HepG2 (cell line): ENCODE results near the gene ZFYVE28. TPM values are rescaled to one million over a fixed set of nuclear protein-coding genes. Genes with fewer than 3 reads are reported as not detected.

ENCODE experiments used
- ARNTL ChIP-seq: sonication (generic); formaldehyde crosslinking; IDR thresholded peaks from 2 replicates; pipeline ENCODE4 v1.4.0; 2020; ENCODE audit warnings: mild to moderate bottlenecking, missing genetic modification reagents
- DNMT1 ChIP-seq: sonication (generic); formaldehyde crosslinking; IDR thresholded peaks from 2 replicates; pipeline ENCODE4 v1.5.1; 2020; ENCODE audit warnings: mild to moderate bottlenecking, missing genetic modification reagents
- FOXO1 ChIP-seq: sonication (generic); formaldehyde crosslinking; IDR thresholded peaks from 2 replicates; pipeline ENCODE4 v1.4.0; 2020; ENCODE audit warnings: missing genetic modification reagents
- IKZF4 ChIP-seq: sonication (generic); formaldehyde crosslinking; IDR thresholded peaks from 2 replicates; pipeline ENCODE4 v1.5.1; 2020; ENCODE audit warnings: borderline replicate concordance, mild to moderate bottlenecking, low read depth, missing genetic modification reagents; ENCODE audit errors: not compliant biosample characterization
- KLF11 ChIP-seq: IDR thresholded peaks from 2 replicates; pipeline ENCODE4 v1.6.1; 2016; ENCODE audit warnings: missing compliant biosample characterization
- MAFF ChIP-seq: IDR thresholded peaks from 2 replicates; pipeline ENCODE4 v1.6.1; 2011; ENCODE audit warnings: low read depth, low read length, improper control_type of control experiment
- MBNL3 ChIP-seq: fragments of 250-450 bp; sonication (Bioruptor Pico); conservative IDR thresholded peaks from 2 replicates; pipeline ENCODE4 v1.8.0; 2022; ENCODE audit warnings: mild to moderate bottlenecking, inconsistent platforms
- NR2F2 ChIP-seq: IDR thresholded peaks from 2 replicates; pipeline ENCODE4 v1.6.1; 2012; ENCODE audit warnings: low read depth, inconsistent platforms, borderline replicate concordance
- SPEN ChIP-seq: sonication (generic); formaldehyde crosslinking; IDR thresholded peaks from 2 replicates; pipeline ENCODE4 v1.5.1; 2020; ENCODE audit warnings: low read depth, mild to moderate bottlenecking, missing genetic modification reagents
- YY1 ChIP-seq: IDR thresholded peaks from 2 replicates; pipeline ENCODE4 v1.6.1; 2011; ENCODE audit warnings: low read length, low read depth, moderate library complexity, mild to moderate bottlenecking; ENCODE audit not compliant: insufficient read depth, insufficient replicate concordance
- ZNF136 ChIP-seq: sonication (generic); formaldehyde crosslinking; IDR thresholded peaks from 2 replicates; pipeline ENCODE4 v1.8.1; 2022; ENCODE audit warnings: low read depth, mild to moderate bottlenecking, moderate library complexity, missing genetic modification reagents
- ZNF782 ChIP-seq: sonication (generic); formaldehyde crosslinking; IDR thresholded peaks from 2 replicates; pipeline ENCODE4 v1.4.0; 2020; ENCODE audit warnings: missing genetic modification reagents, mild to moderate bottlenecking, borderline replicate concordance
- polyA plus RNA-seq, 8 experiments: library from polyadenylated mRNA; depleted of rRNA in 3 of 8; stranded (reverse) in 7 of 8; unstranded in 1 of 8; fragments of >200 nt; fragmentation: Illumina TruSeq in 4 of 8; extraction: Trizol in 4 of 8; gene quantifications; 2 replicates each; pipeline versions ENCODE4 v1.2.1 to v1.2.3, GENCODE V29; 2011 to 2016; ENCODE audit warnings: low read depth in 4 of 8, missing spikeins in 1 of 8, mixed read lengths in 1 of 8; ENCODE audit not compliant: insufficient read depth in 1 of 8
- total RNA-seq, 5 experiments: library from RNA; depleted of rRNA; stranded (reverse); fragments of >200 nt; fragmentation: Illumina TruSeq; extraction: Trizol; gene quantifications; 2 replicates each; pipeline ENCODE4 v1.2.3, GENCODE V29; 2016; ENCODE audit warnings: low read depth in 1 of 5
- TF ChIP-seq, protein P1 (sequence below), 2 experiments: fragments of 450-650 bp in 1 of 2; sonication (generic) in 1 of 2; formaldehyde crosslinking; IDR thresholded peaks; 2 replicates each; pipeline versions ENCODE4 v1.5.0 to v1.8.0; 2020 to 2022; ENCODE audit warnings: mild to moderate bottlenecking in 1 of 2, missing genetic modification reagents in 1 of 2
- TF ChIP-seq, protein P2 (sequence below): sonication (generic); formaldehyde crosslinking; IDR thresholded peaks from 2 replicates; pipeline ENCODE4 v1.8.0; 2022; ENCODE audit warnings: missing genetic modification reagents, mild to moderate bottlenecking, inconsistent platforms, borderline replicate concordance
- TF ChIP-seq, protein P3 (sequence below): sonication (generic); formaldehyde crosslinking; IDR thresholded peaks from 2 replicates; pipeline ENCODE4 v1.5.1; 2020; ENCODE audit warnings: missing genetic modification reagents, mild to moderate bottlenecking, borderline replicate concordance
- TF ChIP-seq, protein P4 (sequence below): sonication (generic); formaldehyde crosslinking; IDR thresholded peaks from 2 replicates; pipeline ENCODE4 v1.8.1; 2023; ENCODE audit warnings: missing genetic modification reagents, mild to moderate bottlenecking, borderline replicate concordance
- TF ChIP-seq, protein P5 (sequence below): sonication (generic); formaldehyde crosslinking; IDR thresholded peaks from 2 replicates; pipeline ENCODE4 v1.4.0; 2020; ENCODE audit warnings: mild to moderate bottlenecking, missing genetic modification reagents
- TF ChIP-seq, protein P6 (sequence below): sonication (generic); formaldehyde crosslinking; IDR thresholded peaks from 2 replicates; pipeline ENCODE4 v1.5.1; 2020; ENCODE audit warnings: mild to moderate bottlenecking, missing genetic modification reagents

The ZFYVE28 gene
- total and polyA plus RNA-seq, 2 of the 13 experiments (the other 11 are each of a cell fraction or from before 2014, with no cell fraction given) = 0.12 to 0.22 TPM

DNA sequence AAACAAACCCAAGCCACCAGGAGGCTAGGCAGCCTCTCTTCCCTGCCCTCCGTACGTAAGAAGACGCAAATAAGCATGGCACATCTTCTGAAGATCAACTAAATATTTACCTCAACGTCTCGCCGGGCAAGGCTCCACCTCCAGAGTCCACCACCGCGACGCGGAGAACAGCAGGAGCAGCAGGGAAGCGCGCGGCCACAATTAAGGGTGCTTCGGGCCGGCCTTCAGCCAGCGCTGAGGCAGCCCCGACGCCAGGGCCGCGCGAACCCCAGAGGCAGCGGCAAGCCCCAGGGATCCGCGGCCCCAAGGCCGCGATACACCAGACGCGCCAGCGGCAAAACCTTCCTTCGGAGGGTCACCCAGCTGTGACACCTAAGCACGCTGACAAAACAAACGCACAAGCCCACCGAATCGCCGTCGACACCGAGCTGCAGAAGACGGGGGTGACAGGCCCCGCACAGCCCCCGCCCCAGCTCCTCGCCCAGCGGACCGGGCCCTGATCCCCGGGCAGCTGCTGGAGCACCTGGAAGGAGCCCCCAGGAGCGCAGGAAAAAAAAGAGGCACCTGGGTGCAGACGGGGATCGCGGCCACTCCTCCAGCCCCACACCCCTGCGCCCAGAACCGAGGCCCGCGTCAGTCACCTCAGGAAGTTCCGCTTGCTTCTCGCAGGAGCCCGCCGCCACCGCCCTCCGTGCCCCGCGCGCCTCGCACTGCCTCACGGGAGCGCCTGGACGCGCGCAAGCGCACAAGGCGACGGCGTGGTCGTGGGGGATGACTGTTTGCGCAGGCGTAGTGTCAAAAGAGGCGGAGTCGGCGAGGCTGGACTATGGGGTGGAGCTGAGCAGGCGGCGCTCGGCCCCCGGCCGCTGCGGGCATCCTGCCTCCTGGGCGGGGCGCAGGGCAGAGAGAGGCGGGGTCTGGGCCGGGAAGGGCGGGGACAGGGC is 176.8 kb downstream of the ZFYVE28 start, which contains the start of the genes HAUS3 and POLN (continued):
- no peak for TF ChIP-seq IKZF4 (CRISPR knock-in tag)
- no peak for TF ChIP-seq DNMT1
- TF ChIP-seq SPEN = peak; percentile 77
- TF ChIP-seq ZNF782 (CRISPR knock-in tag) = peak; percentile 69
- TF ChIP-seq MAFF = no peak
- TF ChIP-seq KLF11 (CRISPR knock-in tag) = no peak
- no peak for TF ChIP-seq YY1
- TF ChIP-seq, protein P1, sequence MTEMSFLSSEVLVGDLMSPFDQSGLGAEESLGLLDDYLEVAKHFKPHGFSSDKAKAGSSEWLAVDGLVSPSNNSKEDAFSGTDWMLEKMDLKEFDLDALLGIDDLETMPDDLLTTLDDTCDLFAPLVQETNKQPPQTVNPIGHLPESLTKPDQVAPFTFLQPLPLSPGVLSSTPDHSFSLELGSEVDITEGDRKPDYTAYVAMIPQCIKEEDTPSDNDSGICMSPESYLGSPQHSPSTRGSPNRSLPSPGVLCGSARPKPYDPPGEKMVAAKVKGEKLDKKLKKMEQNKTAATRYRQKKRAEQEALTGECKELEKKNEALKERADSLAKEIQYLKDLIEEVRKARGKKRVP (CRISPR knock-in tag; IDR thresholded peaks at IDR 0.05) = no peak
- TF ChIP-seq, protein P2, sequence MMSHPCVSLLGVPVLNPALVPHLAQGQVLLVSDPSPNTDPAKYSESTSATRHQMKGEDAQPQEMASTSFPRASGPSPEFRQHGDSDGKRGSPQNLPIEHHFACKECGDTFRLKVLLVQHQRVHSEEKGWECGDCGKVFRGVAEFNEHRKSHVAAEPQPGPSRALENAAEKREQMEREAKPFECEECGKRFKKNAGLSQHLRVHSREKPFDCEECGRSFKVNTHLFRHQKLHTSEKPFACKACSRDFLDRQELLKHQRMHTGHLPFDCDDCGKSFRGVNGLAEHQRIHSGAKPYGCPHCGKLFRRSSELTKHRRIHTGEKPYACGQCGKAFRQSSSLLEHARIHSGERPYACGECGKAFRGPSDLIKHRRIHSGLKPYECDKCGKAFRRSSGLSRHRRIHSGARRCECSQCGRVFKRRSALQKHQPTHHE = 0 out of 2 replicates have a peak, but pooled peaks have one; percentile 49
- TF ChIP-seq ZNF136 (CRISPR knock-in tag) = peak; percentile 69; the same call in 1 of the 2 replicates
- TF ChIP-seq, protein P3, sequence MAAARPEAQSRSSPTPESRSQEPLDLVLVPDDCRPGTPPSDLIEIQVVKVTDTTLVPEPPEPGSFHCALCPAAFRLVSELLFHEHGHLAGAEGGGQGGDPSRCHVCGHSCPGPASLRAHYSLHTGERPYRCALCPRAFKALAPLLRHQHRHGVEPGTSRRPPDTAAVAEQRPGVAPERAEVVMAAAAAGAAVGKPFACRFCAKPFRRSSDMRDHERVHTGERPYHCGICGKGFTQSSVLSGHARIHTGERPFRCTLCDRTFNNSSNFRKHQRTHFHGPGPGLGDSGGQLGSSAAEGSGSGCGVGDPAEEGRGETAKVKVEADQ (CRISPR knock-in tag) = no peak
- TF ChIP-seq, protein P4, sequence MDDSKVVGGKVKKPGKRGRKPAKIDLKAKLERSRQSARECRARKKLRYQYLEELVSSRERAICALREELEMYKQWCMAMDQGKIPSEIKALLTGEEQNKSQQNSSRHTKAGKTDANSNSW (CRISPR knock-in tag) = no peak
- TF ChIP-seq MBNL3 (CRISPR knock-in tag) = no peak
- peak; percentile 58; the same call in 1 of the 2 replicates for TF ChIP-seq ARNTL (CRISPR knock-in tag)
- TF ChIP-seq, protein P5, sequence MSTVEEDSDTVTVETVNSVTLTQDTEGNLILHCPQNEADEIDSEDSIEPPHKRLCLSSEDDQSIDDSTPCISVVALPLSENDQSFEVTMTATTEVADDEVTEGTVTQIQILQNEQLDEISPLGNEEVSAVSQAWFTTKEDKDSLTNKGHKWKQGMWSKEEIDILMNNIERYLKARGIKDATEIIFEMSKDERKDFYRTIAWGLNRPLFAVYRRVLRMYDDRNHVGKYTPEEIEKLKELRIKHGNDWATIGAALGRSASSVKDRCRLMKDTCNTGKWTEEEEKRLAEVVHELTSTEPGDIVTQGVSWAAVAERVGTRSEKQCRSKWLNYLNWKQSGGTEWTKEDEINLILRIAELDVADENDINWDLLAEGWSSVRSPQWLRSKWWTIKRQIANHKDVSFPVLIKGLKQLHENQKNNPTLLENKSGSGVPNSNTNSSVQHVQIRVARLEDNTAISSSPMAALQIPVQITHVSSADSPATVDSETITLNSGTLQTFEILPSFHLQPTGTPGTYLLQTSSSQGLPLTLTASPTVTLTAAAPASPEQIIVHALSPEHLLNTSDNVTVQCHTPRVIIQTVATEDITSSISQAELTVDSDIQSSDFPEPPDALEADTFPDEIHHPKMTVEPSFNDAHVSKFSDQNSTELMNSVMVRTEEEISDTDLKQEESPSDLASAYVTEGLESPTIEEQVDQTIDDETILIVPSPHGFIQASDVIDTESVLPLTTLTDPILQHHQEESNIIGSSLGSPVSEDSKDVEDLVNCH = no peak
- no peak for TF ChIP-seq NR2F2
- no peak for TF ChIP-seq FOXO1 (CRISPR knock-in tag)
- TF ChIP-seq, protein P6, sequence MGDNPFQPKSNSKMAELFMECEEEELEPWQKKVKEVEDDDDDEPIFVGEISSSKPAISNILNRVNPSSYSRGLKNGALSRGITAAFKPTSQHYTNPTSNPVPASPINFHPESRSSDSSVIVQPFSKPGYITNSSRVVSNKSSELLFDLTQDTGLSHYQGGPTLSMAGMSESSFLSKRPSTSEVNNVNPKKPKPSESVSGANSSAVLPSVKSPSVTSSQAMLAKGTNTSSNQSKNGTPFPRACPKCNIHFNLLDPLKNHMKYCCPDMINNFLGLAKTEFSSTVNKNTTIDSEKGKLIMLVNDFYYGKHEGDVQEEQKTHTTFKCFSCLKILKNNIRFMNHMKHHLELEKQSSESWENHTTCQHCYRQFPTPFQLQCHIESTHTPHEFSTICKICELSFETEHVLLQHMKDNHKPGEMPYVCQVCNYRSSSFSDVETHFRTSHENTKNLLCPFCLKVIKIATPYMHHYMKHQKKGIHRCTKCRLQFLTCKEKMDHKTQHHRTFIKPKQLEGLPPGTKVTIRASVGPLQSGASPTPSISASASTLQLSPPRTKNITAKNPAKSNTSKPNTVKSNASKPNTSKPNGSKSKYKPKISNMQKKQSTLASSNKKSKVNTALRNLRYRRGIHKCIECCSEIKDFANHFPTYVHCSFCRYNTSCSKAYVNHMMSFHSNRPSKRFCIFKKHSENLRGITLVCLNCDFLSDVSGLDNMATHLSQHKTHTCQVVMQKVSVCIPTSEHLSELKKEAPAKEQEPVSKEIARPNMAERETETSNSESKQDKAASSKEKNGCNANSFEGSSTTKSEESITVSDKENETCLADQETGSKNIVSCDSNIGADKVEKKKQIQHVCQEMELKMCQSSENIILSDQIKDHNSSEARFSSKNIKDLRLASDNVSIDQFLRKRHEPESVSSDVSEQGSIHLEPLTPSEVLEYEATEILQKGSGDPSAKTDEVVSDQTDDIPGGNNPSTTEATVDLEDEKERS (CRISPR knock-in tag) = no peak
